Nephron (organoid): Measurements from ENCODE around the gene HNRNPR.

Experiments
- H3K27ac Mint-ChIP-seq, 3 experiments: 2 replicates each; pipeline ENCODE4 v1.8.0; 2020; ENCODE audit warnings: mixed read lengths in 3 of 3, mild to moderate bottlenecking in 2 of 3, moderate library complexity in 1 of 3
- H3K27me3 Mint-ChIP-seq: 2 replicates; pipeline ENCODE4 v1.8.0; 2021; ENCODE audit warnings: low read depth, mild to moderate bottlenecking, moderate library complexity, mixed read lengths
- H3K36me3 Mint-ChIP-seq: 2 replicates; pipeline ENCODE4 v1.8.0; 2020; ENCODE audit warnings: low read depth, mixed read lengths
- H3K4me1 Mint-ChIP-seq: 2 replicates; pipeline ENCODE4 v1.8.0; 2020; ENCODE audit warnings: mixed read lengths
- H3K4me3 Mint-ChIP-seq, 3 experiments: 2 replicates each; pipeline ENCODE4 v1.8.0; 2020; ENCODE audit warnings: mild to moderate bottlenecking in 3 of 3, mixed read lengths in 3 of 3, moderate library complexity in 2 of 3
- H3K9me3 Mint-ChIP-seq: 2 replicates; pipeline ENCODE4 v1.8.0; 2020; ENCODE audit warnings: mixed read lengths
- CTCF ChIP-seq, 3 experiments: fragments of 200-600 bp; sonication (generic); IDR thresholded peaks; one replicate each; pipeline ENCODE4 v1.5.0; 2021; ENCODE audit warnings: antibody characterized with exemption in 3 of 3; ENCODE audit not compliant: unreplicated experiment in 3 of 3

HNRNPR gene

GRCh38 chr1:23366146-23366545 is 22.1 kb upstream of the HNRNPR start:
- no peak for TF ChIP-seq CTCF (IDR thresholded peaks at IDR 0.05; ENCODE audit: unreplicated experiment in 3 of 3)
- Mint-ChIP-seq H3K27me3 (peaks cover 6% of the 10 kb centered on the region), H3K9me3 (peaks cover 60% of the 10 kb centered on the region), H3K4me3 (peak overlapping the region; percentile 89 to 99 (median 99)), H3K27ac (peak overlapping the region in 1 of 3 experiments; percentile 22), H3K36me3 (peaks cover 73% of the 10 kb centered on the region), H3K4me1 (peaks cover 25% of the 10 kb centered on the region)

- peaks cover 97% of the 10 kb centered on the region for H3K36me3 Mint-ChIP-seq
- no peak overlapping the region for H3K4me3 Mint-ChIP-seq
- peaks cover 6% of the 10 kb centered on the region for H3K27me3 Mint-ChIP-seq
- H3K9me3 Mint-ChIP-seq: peaks cover 82% of the 10 kb centered on the region
- peaks cover 6% of the 10 kb centered on the region for H3K4me1 Mint-ChIP-seq
- no peak for TF ChIP-seq CTCF (IDR thresholded peaks at IDR 0.05; ENCODE audit: unreplicated experiment in 3 of 3)
- no peak overlapping the region for H3K27ac Mint-ChIP-seq
Measured at GRCh38 chr1:23362218-23362713, 18.2 kb upstream of the HNRNPR start.

GRCh38 chr1:23358310-23358875 is 14.3 kb upstream of the HNRNPR start:
- TF ChIP-seq CTCF (IDR thresholded peaks at IDR 0.05; ENCODE audit: unreplicated experiment in 3 of 3): no peak
- Mint-ChIP-seq H3K9me3 (peaks cover 58% of the 10 kb centered on the region), H3K4me1 (peaks cover 11% of the 10 kb centered on the region), H3K4me3 (no peak overlapping the region), H3K36me3 (peaks cover 69% of the 10 kb centered on the region), H3K27me3 (peaks cover 6% of the 10 kb centered on the region), H3K27ac (no peak overlapping the region)

GRCh38 chr1:23357138-23357908 is 13.2 kb upstream of the HNRNPR start:
- Mint-ChIP-seq H3K4me1 (peaks cover 11% of the 10 kb centered on the region), H3K36me3 (peaks cover 58% of the 10 kb centered on the region), H3K27me3 (no peaks in the 10 kb centered on the region), H3K27ac (no peak overlapping the region), H3K9me3 (peaks cover 48% of the 10 kb centered on the region), H3K4me3 (no peak overlapping the region)
- no peak for TF ChIP-seq CTCF (IDR thresholded peaks at IDR 0.05; ENCODE audit: unreplicated experiment in 3 of 3)

- TF ChIP-seq CTCF (IDR thresholded peaks at IDR 0.05; ENCODE audit: unreplicated experiment in 3 of 3): no peak
- Mint-ChIP-seq H3K4me3 (no peak overlapping the region), H3K9me3 (peaks cover 41% of the 10 kb centered on the region), H3K27me3 (no peaks in the 10 kb centered on the region), H3K27ac (no peak overlapping the region), H3K4me1 (peaks cover 11% of the 10 kb centered on the region), H3K36me3 (peaks cover 51% of the 10 kb centered on the region)
Measured at GRCh38 chr1:23356471-23357137, 12.5 kb upstream of the HNRNPR start.
